Skin epidermis (tissue), 12 donors: ENCODE results near the gene TMEM232.

Source experiments
- H3K27ac ChIP-seq, 21 experiments: fragments of 200-600 bp; sonication (generic) in 11 of 21; one replicate each; pipeline ENCODE4 v1.5.0; 2020; ENCODE audit warnings: mild to moderate bottlenecking in 3 of 21, inconsistent platforms in 2 of 21, moderate library complexity in 2 of 21
- H3K4me3 ChIP-seq, 7 experiments: fragments of 200-600 bp; sonication (generic) in 2 of 7; one replicate each; pipeline ENCODE4 v1.5.0; 2020; ENCODE audit warnings: inconsistent platforms in 2 of 7, mild to moderate bottlenecking in 2 of 7, moderate library complexity in 1 of 7

Gene TMEM232

GRCh38 chr5:110638970-110639902 is 87.2 kb downstream of the TMEM232 start:
- Histone ChIP-seq H3K4me3 (no peak overlapping the region), H3K27ac (no peak overlapping the region)

DNA sequence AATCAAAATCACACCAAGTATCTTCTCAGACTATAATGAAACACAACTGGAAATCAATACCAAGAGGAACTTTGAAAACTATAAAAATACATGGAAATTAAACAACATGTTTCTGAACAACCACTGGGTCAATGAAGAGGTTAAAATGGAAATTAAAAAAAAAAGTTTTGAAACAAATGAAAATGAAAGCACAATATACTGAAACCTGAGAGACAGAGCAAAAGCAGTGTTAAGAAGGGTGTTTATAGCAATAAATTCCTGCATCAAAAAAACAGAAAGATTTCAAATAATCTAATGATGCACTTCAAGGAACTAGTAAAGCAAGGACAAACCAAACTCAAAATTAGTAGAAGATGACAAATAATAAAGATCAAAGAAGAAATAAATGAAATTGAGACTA is 92.0 kb downstream of the TMEM232 start:
- H3K4me3 ChIP-seq = no peak overlapping the region
- H3K27ac ChIP-seq = no peak overlapping the region

DNA sequence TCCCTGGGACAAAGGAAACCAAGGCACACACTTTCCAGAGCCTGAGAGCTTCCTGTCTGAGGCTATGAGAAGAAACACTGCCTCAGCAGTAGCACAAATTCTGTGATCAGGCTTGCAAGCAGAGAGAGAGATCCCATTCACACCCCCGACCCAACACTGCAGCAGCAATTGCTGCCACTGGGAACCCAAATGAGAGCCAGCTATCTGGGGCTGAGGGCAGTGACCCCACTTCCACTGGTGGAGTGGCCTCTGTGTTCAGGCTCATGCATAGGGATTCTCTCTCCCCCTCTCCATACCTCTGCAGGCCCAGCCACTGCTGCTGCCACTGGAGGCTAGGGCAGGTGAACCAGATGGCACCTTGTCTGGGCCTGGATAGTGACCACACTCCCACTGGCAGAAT is 95.2 kb downstream of the TMEM232 start:
- H3K4me3 ChIP-seq = no peak overlapping the region
- H3K27ac ChIP-seq = no peak overlapping the region

GRCh38 chr5:110630350-110630749 is 96.1 kb downstream of the TMEM232 start:
- H3K27ac ChIP-seq = no peak overlapping the region
- no peak overlapping the region for H3K4me3 ChIP-seq

DNA sequence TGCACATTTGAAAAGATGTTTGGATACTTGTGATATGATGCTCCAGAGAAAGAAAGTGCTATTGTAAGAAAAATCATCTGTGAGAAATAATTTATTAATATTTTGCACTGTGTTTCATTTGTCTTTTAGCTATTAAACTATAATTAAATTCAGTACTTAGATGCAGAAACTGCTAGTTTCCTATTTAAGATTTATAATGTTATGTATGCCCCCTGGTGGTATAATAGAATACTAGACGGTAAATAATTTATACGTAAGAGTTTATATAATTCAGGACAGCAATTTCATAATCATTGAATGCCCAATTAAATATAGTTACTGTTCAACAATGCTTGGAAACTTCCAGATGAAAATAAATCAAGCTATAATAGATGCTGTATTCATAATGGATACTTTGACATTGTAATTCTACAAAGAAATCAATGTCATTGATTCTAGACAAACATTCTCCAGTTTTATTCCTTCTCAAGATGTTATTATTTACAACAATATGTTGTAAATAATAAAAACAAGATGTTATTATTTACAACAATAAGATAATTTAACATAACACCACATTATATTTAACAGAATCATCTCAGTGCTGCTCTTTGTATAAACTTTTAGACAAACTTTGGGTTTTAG is 101.0 kb downstream of the TMEM232 start:
- H3K27ac ChIP-seq = no peak overlapping the region
- no peak overlapping the region for H3K4me3 ChIP-seq

DNA sequence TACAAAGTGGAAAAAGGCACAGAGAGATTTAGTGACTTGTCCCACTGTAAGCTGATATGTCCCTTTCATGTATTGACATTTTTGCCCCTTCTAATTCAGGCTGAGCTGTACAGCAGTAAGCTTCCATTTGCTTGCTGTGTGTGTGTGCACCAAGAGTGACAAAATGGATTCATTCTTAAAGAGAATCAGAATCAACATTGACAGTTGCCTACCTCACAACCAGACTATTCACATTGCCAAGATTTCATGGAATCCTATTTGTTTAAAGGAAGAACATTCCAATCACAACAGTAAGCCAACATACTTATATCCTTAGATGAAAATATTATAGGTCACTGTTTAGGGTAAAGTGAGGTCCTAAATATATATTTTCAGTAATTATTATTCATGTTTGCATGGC is 102.6 kb downstream of the TMEM232 start:
- no peak overlapping the region for H3K4me3 ChIP-seq
- no peak overlapping the region for H3K27ac ChIP-seq

DNA sequence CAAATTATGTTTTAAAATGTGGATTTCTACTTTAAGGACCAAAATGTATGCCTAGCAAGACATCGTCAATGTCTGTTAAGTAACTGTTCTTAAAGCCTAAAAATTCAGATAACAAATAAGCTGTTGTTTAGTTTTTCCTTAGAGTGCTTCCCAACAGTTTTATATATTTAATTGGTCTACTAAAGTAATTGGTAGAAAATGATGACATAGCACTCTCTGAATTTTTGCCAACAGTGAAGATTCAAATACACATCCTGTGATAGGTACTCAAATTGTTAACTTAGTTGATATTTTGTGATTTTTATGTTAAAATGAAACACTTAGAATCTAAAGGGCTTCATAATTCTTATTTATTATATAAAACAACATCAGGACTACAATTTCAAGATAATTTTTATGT is 107.5 kb downstream of the TMEM232 start:
- no peak overlapping the region for H3K27ac ChIP-seq
- no peak overlapping the region for H3K4me3 ChIP-seq

- H3K27ac ChIP-seq = no peak overlapping the region
- H3K4me3 ChIP-seq = no peak overlapping the region
Measured at GRCh38 chr5:110616009-110616408, 110.5 kb downstream of the TMEM232 start.

- H3K27ac ChIP-seq = no peak overlapping the region
- H3K4me3 ChIP-seq = no peak overlapping the region
Measured at GRCh38 chr5:110612794-110613247, 113.7 kb downstream of the TMEM232 start.

DNA sequence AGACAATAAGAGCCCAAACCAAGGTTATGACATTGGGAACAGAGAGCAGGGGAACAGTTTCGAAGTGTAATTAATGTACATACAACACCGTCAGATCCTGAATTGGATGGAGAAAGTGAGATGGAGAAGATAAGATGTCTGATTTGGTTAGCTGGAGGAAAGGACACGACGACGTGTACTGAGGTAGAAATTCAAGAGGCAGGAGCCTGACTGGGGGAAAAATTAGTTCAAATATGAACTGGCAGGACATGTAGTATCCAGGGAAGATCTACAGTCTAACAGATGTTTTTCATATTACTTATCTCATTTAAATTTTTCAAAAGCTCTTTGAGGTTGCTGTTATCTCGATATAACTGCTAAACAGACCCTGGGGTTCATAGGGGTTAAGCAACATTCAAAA is 114.7 kb downstream of the TMEM232 start:
- H3K27ac ChIP-seq = no peak overlapping the region
- no peak overlapping the region for H3K4me3 ChIP-seq

DNA sequence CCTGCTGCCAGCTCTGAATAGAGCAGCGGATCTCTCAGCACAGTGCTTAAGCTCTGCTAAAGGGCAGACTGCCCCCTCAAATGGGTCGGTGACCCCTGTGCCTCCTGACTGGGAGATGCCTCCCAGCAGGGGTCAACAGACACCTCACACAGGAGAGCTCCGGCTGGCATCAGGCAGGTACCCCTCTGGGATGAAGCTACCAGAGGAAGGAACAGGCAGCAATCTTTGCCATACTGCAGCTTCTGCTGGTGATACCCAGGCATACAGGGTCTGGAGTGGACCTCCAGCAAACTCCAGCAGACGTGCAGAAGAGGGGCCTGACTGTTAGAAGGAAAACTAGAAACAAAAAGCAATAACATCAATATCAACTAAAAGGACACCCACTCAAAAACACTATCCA is 131.6 kb downstream of the TMEM232 start:
- no peak overlapping the region for H3K27ac ChIP-seq
- no peak overlapping the region for H3K4me3 ChIP-seq

DNA sequence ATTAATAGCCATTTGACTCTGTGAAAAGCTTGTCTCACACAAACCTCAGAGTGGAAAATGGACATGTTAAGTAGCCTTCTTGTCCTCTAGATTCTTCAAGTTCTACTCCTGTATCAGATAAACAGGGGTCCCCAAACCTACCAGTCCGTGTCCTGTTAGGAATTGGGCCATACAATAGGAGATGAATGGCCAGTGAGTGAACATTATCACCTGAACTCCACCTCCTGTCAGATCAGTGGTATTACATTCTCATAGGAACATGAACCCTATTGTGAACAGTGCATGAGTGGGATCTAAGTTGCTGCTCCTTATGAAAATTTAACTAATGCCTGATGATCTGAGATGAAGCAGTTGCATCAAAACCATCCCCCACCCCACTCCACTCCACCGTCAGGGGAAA is 136.3 kb downstream of the TMEM232 start:
- no peak overlapping the region for H3K27ac ChIP-seq
- H3K4me3 ChIP-seq = no peak overlapping the region

GRCh38 chr5:110588286-110588980 is 138.0 kb downstream of the TMEM232 start:
- Histone ChIP-seq H3K4me3 (no peak overlapping the region), H3K27ac (no peak overlapping the region)

- no peak overlapping the region for H3K4me3 ChIP-seq
- H3K27ac ChIP-seq = no peak overlapping the region
Measured at GRCh38 chr5:110580625-110581024, 145.8 kb downstream of the TMEM232 start.

- no peak overlapping the region for H3K27ac ChIP-seq
- H3K4me3 ChIP-seq = no peak overlapping the region
Measured at GRCh38 chr5:110572729-110573128, 153.7 kb downstream of the TMEM232 start.

DNA sequence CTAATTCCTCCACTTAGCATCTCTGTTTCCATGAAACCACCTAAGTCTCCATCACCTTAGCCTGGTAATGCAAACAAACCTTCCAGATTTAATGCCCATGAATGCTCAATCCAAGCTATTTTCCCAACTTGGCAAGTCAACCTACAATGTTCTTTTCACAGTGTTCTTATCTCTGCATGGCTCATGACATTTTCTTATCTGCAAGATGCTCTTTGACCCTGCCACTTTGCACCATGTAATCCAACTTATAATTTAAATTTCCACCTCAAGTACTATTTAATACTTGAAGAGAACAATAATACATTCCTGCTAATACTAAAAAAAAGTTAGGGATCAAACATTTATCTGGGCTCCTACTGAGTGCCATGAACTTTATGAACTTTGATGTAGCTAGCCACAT is 164.3 kb downstream of the TMEM232 start:
- no peak overlapping the region for H3K4me3 ChIP-seq
- H3K27ac ChIP-seq = no peak overlapping the region

DNA sequence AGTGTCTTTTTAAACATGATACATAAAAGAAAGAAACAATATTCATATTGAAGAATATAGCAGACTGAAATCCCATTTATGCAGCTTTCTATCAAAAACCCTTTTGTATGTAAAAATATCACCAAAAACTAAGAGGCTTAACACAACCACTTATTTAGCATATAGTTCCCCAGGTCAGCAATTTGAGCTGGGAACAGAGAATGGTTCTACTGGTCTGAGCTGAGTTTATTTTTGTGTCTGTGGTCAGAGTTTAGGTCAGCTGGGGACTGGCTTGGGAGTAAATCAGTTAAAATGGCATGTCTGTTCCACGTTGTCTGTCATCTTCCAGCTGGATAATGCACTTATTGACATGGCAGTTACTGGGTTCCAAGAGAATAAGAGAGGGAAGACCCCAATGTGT is 165.0 kb downstream of the TMEM232 start:
- Histone ChIP-seq H3K27ac (no peak overlapping the region), H3K4me3 (no peak overlapping the region)

- no peak overlapping the region for H3K27ac ChIP-seq
- H3K4me3 ChIP-seq = no peak overlapping the region
Measured at GRCh38 chr5:110549301-110549700, 177.2 kb downstream of the TMEM232 start.

GRCh38 chr5:110548171-110548570 is 178.3 kb downstream of the TMEM232 start:
- H3K27ac ChIP-seq = no peak overlapping the region
- H3K4me3 ChIP-seq = no peak overlapping the region

GRCh38 chr5:110547495-110547894 is 179.0 kb downstream of the TMEM232 start:
- no peak overlapping the region for H3K4me3 ChIP-seq
- no peak overlapping the region for H3K27ac ChIP-seq

GRCh38 chr5:110545716-110546115 is 180.8 kb downstream of the TMEM232 start:
- no peak overlapping the region for H3K4me3 ChIP-seq
- no peak overlapping the region for H3K27ac ChIP-seq
